UCSD-AML1 (cell line): ENCODE measurements around the gene PAIP2.
"Not testable (repeated sequence)": the region's sequence is repeated elsewhere in the genome, so short reads cannot be mapped to it uniquely, and the experiment has no call there.

ENCODE experiments used
- DNase-seq: peaks from one replicate; lab custom pipeline; 2025; ENCODE audit not compliant: unreplicated experiment; lab: John Stamatoyannopoulos, UW

PAIP2 gene

GRCh38 chr5:139341689-139342422 lies at the start of gene PAIP2:
PAIP2 (plus strand) TSS chr5:139341854; CDS start chr5:139363785, 21,931 bp downstream.
- DNase-seq, result peak; percentile 96

DNA sequence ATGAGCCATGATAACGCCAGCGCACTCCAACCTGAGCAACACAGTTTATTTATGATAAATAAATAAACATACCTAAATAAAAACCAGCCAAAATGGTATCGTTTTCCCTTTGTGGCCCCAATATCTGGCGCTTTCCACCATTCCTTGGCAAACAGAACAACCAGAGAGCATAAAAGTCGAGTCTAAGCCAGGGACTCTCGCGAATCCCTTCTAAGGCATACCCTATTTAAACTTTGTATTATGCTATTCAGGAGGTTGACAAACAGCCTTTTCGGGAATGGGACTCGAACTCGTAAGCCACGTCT lies 48.5 kb upstream of the PAIP2 start:
- DNase-seq, result no peak

GRCh38 chr5:139293507-139294373 lies 47.9 kb upstream of the PAIP2 start, which contains the start of gene MATR3:
MATR3 (plus strand) TSS chr5:139293740; CDS start chr5:139307416, 13,676 bp downstream.
- peak; percentile 96 for DNase-seq

DNA sequence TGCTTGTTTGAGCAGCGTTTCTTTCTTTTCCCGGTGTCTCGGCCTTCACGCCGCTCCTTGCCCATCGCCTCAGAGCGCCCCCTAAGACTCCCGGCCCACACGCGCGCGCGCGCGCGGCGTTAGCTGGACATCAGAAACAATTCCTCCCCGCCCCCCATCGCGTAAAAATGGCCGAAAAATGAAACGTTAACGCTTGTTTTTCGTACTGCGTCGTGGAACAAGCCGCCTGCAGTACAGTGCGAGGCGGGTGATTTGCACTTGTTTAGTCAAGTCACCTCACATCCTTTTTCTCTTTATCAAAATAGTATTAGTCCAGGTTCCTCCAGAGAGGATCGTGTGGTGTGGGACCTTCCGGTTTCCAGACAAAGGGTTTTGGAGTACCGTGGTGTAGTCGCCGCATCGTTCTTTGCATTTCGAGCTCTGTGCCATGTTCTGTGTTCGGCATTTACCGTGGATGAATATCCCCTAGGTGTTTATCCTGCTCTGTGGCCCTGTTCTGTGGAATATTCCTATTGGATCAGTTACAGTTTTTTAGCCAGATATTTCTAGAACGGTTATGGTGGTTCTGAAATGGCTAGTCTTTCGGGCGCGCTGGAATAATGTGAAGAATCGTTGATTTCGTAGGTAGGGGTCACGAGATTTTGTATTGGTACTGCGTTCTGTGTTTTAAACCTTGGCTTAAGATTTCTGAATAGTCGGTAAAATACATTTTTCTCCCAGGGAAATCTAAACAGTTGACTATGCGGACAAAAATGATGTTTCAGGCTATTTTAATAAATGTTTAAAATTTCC lies 47.1 kb upstream of the PAIP2 start:
- peak; percentile 79 for DNase-seq

DNA sequence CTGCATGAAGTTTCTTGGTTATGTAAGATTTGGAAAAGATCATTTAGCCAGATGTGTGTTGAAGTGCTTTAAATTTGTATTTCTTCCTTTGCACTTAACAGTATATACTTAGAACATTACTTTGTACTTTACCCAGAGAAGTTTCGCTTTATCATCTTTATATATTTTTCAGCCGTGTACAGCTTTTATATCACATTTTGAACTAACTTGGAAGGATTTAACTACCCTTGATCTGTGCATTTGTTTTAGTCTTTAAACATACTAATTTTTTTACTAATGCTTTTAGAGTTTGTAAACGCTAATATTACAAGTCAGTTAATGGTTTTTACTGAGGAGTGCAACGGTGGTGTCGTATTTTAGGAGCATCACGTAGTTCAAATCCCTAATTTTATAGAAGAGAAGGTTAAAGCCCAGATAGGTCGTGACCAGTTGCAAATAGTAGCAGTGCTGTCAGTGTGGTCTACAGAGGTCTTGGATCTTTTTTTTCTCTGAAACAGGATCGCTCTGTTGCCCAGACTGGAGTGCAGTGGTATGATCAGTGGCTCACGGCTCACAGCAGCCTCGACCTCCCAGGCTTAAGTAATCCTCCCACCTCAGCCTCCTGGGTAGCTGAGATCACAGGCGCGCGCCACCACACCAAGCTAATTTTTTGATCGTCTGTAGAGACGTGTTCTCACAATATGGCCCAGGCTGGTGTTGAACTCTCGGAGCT lies 46.2 kb upstream of the PAIP2 start:
- no peak for DNase-seq

DNA sequence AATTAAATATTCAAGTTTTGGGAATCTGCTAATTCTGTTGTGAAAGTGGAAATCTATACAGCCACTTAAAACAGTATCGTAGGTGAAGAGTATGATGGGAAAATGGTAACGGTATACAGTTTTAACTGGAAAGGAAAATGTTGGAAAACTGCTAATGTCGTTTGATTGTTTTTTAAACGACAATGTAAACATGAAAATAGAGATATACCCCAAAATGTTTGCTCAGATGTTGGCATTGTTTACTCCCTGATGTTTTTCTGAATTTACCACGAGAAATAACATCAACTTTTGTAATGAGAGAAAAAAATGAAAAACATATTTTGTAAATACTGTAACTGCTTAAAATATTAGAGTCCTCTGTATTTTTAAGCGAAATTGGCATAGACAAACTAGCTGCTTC lies 45.5 kb upstream of the PAIP2 start:
- no peak for DNase-seq

GRCh38 chr5:139296862-139297326 lies 44.8 kb upstream of the PAIP2 start:
- DNase-seq, result no peak

GRCh38 chr5:139297439-139298133 lies 44.1 kb upstream of the PAIP2 start:
- DNase-seq, result no peak

DNA sequence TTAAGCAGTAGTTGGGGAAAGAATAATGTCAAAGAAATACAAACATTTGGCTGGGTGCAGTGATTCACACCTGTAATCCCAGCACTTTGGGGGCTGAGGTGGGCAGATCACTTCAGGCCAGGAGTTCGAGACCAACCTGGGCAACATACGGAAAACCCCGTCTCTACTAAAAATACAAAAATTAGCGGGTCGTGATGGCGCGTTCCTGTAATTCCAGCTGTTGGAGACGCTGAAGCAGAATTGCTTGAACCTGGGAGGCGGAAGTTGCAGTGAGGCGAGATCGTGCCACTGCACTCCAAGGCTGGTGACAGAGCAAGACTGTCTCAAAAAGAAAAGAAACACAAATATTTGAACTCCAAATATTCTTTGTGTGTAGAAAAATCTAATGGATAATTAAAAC lies 43.4 kb upstream of the PAIP2 start:
- DNase-seq, result no peak

DNA sequence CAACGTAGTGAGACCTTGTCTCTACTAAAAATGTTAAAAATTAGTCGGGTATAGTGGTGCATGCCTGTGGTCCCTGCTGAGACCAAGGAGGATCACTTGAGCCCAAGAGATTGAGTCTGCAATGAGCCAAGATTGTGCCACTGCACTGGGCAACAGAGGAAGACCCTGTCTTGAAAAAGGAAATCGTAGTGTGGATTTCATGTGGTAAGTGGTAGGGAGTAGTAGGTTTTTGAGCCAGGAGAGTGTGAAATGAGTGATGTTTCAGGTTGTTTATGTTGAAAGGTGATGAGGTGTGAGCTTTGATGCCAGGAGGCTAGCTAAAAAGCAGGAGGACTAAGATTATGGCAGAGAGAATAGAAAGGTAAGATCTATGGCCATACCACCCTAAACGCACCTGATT lies 42.2 kb upstream of the PAIP2 start:
- DNase-seq, result no peak

DNA sequence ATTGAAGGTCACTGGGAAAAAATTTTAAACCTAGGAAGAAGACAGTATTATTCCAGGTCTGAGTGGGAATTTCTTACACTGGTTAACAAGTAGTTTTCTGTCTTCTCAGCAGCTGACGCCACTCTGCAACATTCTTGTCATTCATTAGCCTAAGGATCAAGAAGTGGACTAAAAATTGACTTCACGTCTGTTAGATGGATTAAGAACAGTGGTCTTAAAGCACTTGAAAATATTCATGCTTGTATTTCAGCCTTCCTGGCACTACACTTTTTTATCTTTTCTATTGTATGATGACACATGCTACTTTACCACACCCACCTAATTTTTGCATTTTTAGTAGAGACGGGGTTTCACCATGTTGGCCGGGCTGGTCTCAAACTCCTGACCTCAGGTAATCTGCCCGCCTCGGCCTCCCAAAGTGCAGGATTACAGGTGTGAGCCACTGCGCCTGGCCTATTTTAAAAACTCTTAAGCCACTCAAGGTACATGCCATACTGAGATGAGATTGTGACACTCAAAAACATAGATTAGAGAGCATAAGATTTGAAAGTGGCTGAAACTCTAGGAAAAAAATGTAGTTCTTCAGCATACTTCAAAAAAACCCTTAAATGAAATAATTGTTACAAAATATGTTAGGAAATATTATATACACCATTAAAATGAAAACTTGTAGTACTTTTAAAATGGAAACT lies 39.7 kb upstream of the PAIP2 start:
- DNase-seq, result no peak

- no peak for DNase-seq
Measured at GRCh38 chr5:139304391-139305324, 37.0 kb upstream of the PAIP2 start.

DNA sequence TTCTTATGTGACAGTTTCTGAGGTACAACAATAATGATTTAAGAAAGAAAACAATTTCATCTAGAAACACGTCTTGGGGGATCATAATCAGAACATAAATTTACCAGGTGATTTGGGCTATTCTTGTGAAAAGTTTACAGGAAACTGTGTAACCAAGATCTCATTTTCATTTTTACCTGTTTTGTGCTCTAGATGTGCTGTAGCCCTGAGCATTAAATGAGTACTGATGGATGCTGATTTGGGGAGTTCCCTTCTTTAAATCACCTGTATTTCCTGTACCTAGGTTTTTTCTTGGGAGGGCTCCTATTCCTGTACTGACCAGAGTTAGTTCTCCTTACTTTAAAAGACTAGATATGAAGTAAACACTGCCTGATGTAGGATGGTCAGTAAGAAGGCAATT lies 35.5 kb upstream of the PAIP2 start:
- DNase-seq, result no peak

GRCh38 chr5:139306628-139307379 lies 34.9 kb upstream of the PAIP2 start:
- DNase-seq, result no peak

DNA sequence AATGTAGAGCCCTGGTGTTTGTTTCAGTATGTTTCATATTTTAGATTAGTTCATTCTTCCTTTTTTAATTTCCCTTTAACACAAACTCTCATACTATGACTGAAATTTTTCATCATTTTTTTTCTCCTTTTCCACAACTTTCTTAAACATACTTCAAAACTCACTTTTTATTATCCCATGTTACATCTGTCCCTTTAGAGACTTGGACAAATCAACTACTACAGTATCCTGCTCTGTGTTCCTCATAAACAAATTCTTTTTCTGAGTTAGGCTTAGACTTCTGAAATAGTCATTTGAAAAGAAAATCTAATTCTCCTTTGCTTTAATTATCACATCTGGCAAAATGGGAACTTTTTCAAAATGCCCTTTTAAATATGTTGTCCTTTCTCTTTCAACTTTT lies 32.9 kb upstream of the PAIP2 start:
- no peak for DNase-seq

GRCh38 chr5:139310715-139311186 lies 30.9 kb upstream of the PAIP2 start:
- DNase-seq, result not testable (repeated sequence)

DNA sequence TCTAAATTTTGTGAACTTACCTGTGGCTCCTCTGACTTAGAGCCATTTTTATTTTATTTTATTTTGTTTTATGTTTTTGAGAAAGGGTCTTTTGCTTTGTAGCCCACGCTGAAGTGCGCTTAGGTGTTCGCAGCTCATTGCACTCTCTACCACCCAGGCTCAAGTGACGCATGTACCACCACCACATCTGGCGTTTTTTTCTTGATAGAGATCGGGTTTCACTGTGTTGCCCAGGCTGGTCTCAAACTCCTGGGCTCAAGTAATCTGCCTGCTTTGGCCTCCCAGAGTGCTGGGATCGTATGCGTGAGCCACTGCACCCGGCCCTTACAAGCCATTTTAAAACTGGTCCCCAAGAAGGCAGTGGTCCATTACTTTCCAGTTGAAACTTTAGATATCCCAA lies 29.6 kb upstream of the PAIP2 start:
- DNase-seq, result no peak

DNA sequence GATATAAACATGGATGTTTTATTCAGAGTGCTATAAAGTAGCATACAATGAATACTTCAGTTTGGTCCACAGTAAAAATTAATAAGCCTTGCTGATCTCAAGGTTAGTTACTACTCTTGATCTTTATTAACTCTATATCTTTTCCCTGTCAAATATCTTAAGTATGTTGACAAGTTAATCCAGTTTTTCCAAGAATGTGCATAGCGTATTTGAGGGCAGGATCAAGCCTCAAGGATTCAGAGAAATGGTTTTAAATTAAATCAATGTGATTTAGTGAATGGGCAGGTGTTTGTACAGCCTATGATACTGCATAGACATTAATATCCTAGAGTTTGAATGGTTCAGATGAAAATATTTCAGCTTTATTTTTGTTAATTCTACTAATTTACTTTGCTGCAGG lies 27.4 kb upstream of the PAIP2 start:
- DNase-seq, result no peak
